ENCODE measurements around the gene UBXN7. TPM values are rescaled to one million over a fixed set of nuclear protein-coding genes. Genes with fewer than 3 reads are reported as not detected.

The UBXN7 gene
- total and polyA plus RNA-seq, 9 of the 15 experiments (the other 6 are each of a cell fraction or from before 2014, with no cell fraction given), result 3.5 to 44.6 (median 13.4) TPM

DNA sequence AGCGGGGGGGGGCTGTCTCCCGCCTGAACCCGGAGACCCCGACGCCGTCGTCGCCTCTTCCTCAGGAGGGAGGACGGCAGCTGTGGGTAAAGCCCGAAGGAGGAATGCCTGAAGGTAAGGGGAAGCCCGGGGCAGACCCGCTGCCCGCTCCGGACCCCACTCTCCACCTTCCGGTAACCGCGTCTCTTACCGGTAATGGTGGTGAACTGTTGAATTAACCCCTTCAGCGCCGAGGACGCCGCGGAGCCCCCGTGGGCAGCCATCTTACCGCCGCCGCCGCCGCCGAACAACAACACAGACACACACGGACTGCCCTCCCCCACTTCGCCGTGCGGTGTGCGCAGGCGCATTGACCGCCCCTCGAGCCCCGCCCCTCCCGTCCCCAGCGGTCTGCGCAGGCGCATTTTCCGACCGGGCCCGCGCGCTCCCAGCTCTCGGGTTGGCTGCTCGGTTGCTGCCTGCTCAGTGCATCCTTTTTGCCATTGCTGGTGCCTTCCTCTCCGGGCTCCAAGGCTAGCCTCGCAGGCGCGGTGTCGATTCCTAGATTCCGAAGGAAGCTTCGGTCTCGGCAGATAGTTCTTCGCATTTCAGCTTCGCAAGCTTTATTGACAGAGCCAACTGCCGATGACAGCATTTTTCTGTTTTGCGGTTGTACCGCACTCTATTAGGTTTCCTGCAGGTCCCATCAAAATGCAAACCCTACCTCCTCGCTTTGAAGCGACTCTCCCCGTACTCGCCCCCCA, at the start of gene UBXN7 (continued):
- no peak for TF ChIP-seq TOE1 (IDR thresholded peaks at IDR 0.05; ENCODE audit: borderline replicate concordance)
- TF ChIP-seq TOE1 (CRISPR knock-in tag; IDR thresholded peaks at IDR 0.05; ENCODE audit: borderline replicate concordance, low read depth), result no peak
- TF ChIP-seq, protein P1, sequence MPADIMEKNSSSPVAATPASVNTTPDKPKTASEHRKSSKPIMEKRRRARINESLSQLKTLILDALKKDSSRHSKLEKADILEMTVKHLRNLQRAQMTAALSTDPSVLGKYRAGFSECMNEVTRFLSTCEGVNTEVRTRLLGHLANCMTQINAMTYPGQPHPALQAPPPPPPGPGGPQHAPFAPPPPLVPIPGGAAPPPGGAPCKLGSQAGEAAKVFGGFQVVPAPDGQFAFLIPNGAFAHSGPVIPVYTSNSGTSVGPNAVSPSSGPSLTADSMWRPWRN (IDR thresholded peaks at IDR 0.05; ENCODE audit: low read depth), result no peak
- no peak for TF ChIP-seq RBM15 (IDR thresholded peaks at IDR 0.05; ENCODE audit: insufficient read depth, low read length)
- TF ChIP-seq RBBP5 (IDR thresholded peaks at IDR 0.05; ENCODE audit: borderline replicate concordance, insufficient read depth, low read length, poor library complexity, severe bottlenecking), result peak; percentile 88
- TF ChIP-seq, protein P2, sequence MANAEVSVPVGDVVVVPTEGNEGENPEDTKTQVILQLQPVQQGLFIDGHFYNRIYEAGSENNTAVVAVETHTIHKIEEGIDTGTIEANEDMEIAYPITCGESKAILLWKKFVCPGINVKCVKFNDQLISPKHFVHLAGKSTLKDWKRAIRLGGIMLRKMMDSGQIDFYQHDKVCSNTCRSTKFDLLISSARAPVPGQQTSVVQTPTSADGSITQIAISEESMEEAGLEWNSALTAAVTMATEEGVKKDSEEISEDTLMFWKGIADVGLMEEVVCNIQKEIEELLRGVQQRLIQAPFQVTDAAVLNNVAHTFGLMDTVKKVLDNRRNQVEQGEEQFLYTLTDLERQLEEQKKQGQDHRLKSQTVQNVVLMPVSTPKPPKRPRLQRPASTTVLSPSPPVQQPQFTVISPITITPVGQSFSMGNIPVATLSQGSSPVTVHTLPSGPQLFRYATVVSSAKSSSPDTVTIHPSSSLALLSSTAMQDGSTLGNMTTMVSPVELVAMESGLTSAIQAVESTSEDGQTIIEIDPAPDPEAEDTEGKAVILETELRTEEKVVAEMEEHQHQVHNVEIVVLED (CRISPR knock-in tag; IDR thresholded peaks at IDR 0.05), result no peak
- no peak for TF ChIP-seq CEBPG (CRISPR knock-in tag; IDR thresholded peaks at IDR 0.05)
- TF ChIP-seq CEBPG (tag; conservative IDR thresholded peaks at IDR 0.05 in 1 of 2, IDR thresholded peaks at IDR 0.05 in 1 of 2), result no peak
- TF ChIP-seq NFIC (IDR thresholded peaks at IDR 0.05), result no peak
- TF ChIP-seq, protein P3, sequence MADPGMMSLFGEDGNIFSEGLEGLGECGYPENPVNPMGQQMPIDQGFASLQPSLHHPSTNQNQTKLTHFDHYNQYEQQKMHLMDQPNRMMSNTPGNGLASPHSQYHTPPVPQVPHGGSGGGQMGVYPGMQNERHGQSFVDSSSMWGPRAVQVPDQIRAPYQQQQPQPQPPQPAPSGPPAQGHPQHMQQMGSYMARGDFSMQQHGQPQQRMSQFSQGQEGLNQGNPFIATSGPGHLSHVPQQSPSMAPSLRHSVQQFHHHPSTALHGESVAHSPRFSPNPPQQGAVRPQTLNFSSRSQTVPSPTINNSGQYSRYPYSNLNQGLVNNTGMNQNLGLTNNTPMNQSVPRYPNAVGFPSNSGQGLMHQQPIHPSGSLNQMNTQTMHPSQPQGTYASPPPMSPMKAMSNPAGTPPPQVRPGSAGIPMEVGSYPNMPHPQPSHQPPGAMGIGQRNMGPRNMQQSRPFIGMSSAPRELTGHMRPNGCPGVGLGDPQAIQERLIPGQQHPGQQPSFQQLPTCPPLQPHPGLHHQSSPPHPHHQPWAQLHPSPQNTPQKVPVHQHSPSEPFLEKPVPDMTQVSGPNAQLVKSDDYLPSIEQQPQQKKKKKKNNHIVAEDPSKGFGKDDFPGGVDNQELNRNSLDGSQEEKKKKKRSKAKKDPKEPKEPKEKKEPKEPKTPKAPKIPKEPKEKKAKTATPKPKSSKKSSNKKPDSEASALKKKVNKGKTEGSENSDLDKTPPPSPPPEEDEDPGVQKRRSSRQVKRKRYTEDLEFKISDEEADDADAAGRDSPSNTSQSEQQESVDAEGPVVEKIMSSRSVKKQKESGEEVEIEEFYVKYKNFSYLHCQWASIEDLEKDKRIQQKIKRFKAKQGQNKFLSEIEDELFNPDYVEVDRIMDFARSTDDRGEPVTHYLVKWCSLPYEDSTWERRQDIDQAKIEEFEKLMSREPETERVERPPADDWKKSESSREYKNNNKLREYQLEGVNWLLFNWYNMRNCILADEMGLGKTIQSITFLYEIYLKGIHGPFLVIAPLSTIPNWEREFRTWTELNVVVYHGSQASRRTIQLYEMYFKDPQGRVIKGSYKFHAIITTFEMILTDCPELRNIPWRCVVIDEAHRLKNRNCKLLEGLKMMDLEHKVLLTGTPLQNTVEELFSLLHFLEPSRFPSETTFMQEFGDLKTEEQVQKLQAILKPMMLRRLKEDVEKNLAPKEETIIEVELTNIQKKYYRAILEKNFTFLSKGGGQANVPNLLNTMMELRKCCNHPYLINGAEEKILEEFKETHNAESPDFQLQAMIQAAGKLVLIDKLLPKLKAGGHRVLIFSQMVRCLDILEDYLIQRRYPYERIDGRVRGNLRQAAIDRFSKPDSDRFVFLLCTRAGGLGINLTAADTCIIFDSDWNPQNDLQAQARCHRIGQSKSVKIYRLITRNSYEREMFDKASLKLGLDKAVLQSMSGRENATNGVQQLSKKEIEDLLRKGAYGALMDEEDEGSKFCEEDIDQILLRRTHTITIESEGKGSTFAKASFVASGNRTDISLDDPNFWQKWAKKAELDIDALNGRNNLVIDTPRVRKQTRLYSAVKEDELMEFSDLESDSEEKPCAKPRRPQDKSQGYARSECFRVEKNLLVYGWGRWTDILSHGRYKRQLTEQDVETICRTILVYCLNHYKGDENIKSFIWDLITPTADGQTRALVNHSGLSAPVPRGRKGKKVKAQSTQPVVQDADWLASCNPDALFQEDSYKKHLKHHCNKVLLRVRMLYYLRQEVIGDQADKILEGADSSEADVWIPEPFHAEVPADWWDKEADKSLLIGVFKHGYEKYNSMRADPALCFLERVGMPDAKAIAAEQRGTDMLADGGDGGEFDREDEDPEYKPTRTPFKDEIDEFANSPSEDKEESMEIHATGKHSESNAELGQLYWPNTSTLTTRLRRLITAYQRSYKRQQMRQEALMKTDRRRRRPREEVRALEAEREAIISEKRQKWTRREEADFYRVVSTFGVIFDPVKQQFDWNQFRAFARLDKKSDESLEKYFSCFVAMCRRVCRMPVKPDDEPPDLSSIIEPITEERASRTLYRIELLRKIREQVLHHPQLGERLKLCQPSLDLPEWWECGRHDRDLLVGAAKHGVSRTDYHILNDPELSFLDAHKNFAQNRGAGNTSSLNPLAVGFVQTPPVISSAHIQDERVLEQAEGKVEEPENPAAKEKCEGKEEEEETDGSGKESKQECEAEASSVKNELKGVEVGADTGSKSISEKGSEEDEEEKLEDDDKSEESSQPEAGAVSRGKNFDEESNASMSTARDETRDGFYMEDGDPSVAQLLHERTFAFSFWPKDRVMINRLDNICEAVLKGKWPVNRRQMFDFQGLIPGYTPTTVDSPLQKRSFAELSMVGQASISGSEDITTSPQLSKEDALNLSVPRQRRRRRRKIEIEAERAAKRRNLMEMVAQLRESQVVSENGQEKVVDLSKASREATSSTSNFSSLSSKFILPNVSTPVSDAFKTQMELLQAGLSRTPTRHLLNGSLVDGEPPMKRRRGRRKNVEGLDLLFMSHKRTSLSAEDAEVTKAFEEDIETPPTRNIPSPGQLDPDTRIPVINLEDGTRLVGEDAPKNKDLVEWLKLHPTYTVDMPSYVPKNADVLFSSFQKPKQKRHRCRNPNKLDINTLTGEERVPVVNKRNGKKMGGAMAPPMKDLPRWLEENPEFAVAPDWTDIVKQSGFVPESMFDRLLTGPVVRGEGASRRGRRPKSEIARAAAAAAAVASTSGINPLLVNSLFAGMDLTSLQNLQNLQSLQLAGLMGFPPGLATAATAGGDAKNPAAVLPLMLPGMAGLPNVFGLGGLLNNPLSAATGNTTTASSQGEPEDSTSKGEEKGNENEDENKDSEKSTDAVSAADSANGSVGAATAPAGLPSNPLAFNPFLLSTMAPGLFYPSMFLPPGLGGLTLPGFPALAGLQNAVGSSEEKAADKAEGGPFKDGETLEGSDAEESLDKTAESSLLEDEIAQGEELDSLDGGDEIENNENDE (IDR thresholded peaks at IDR 0.05; ENCODE audit: low read depth, low read length), result no peak
- no peak for TF ChIP-seq DNMT1 (IDR thresholded peaks at IDR 0.05)
- TF ChIP-seq CEBPB (tag; IDR thresholded peaks at IDR 0.05), result no peak
- TF ChIP-seq DDX20 (tag; IDR thresholded peaks at IDR 0.05; ENCODE audit: low read depth), result no peak
- TF ChIP-seq TAF9B (IDR thresholded peaks at IDR 0.05; ENCODE audit: partially characterized antibody), result peak; percentile 33

Data from K562 (cell line).